Panc1 (cell line): ENCODE measurements around the gene BCS1L.

Experiments
- POLR2AphosphoS5 ChIP-seq: IDR thresholded peaks from 2 replicates; pipeline ENCODE4 v1.6.1; 2012; ENCODE audit warnings: mild to moderate bottlenecking, low read depth, low read length, moderate library complexity
- TF ChIP-seq, protein P1 (sequence below): fragments of 450-650 bp; IDR thresholded peaks from 2 replicates; pipeline ENCODE4 v1.5.1; 2017; ENCODE audit warnings: mild to moderate bottlenecking
- TF ChIP-seq, protein P2 (sequence below), 2 experiments: IDR thresholded peaks; 2 replicates each; pipeline ENCODE4 v1.6.1; 2011 to 2012; ENCODE audit warnings: low read depth in 2 of 2, control low read depth in 1 of 2, low read length in 1 of 2, mild to moderate bottlenecking in 1 of 2, moderate library complexity in 1 of 2; ENCODE audit not compliant: insufficient read depth in 1 of 2

GRCh38 chr2:218622606-218623365 lies 36.7 kb upstream of the BCS1L start:
- TF ChIP-seq, protein P1, sequence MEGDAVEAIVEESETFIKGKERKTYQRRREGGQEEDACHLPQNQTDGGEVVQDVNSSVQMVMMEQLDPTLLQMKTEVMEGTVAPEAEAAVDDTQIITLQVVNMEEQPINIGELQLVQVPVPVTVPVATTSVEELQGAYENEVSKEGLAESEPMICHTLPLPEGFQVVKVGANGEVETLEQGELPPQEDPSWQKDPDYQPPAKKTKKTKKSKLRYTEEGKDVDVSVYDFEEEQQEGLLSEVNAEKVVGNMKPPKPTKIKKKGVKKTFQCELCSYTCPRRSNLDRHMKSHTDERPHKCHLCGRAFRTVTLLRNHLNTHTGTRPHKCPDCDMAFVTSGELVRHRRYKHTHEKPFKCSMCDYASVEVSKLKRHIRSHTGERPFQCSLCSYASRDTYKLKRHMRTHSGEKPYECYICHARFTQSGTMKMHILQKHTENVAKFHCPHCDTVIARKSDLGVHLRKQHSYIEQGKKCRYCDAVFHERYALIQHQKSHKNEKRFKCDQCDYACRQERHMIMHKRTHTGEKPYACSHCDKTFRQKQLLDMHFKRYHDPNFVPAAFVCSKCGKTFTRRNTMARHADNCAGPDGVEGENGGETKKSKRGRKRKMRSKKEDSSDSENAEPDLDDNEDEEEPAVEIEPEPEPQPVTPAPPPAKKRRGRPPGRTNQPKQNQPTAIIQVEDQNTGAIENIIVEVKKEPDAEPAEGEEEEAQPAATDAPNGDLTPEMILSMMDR: no peak
- TF ChIP-seq, protein P2, sequence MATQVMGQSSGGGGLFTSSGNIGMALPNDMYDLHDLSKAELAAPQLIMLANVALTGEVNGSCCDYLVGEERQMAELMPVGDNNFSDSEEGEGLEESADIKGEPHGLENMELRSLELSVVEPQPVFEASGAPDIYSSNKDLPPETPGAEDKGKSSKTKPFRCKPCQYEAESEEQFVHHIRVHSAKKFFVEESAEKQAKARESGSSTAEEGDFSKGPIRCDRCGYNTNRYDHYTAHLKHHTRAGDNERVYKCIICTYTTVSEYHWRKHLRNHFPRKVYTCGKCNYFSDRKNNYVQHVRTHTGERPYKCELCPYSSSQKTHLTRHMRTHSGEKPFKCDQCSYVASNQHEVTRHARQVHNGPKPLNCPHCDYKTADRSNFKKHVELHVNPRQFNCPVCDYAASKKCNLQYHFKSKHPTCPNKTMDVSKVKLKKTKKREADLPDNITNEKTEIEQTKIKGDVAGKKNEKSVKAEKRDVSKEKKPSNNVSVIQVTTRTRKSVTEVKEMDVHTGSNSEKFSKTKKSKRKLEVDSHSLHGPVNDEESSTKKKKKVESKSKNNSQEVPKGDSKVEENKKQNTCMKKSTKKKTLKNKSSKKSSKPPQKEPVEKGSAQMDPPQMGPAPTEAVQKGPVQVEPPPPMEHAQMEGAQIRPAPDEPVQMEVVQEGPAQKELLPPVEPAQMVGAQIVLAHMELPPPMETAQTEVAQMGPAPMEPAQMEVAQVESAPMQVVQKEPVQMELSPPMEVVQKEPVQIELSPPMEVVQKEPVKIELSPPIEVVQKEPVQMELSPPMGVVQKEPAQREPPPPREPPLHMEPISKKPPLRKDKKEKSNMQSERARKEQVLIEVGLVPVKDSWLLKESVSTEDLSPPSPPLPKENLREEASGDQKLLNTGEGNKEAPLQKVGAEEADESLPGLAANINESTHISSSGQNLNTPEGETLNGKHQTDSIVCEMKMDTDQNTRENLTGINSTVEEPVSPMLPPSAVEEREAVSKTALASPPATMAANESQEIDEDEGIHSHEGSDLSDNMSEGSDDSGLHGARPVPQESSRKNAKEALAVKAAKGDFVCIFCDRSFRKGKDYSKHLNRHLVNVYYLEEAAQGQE (IDR thresholded peaks at IDR 0.05; ENCODE audit: insufficient read depth in 1 of 2, low read depth in 2 of 2, low read length in 1 of 2): no peak
- TF ChIP-seq POLR2AphosphoS5: no peak
